Peyer's patch (tissue), 4 donors: ENCODE results near the gene FAM229A.

ENCODE experiments used
- CTCF ChIP-seq, 6 experiments: fragments of 450-650 bp in 4 of 6; fragments of 200-600 bp in 2 of 6; sonication (generic) in 1 of 6; IDR thresholded peaks; one replicate each; pipeline ENCODE4 v1.5.1; 2017 to 2019; ENCODE audit warnings: antibody characterized with exemption in 6 of 6, mild to moderate bottlenecking in 3 of 6, moderate library complexity in 1 of 6
- POLR2A ChIP-seq, 2 donors: fragments of 450-650 bp; IDR thresholded peaks; one replicate each; pipeline ENCODE4 v1.5.1; 2017; ENCODE audit warnings: antibody characterized with exemption in 2 of 2, mild to moderate bottlenecking in 2 of 2, moderate library complexity in 2 of 2

- TF ChIP-seq POLR2A (IDR thresholded peaks at IDR 0.05) (no peak), CTCF (IDR thresholded peaks at IDR 0.05) (peak; percentile 42 to 90 (median 84))
These were observed 38.8 kb upstream of the FAM229A start for GRCh38 chr1:32400876-32401631.
